Measurements from ENCODE around the gene STK11IP.

Gene STK11IP

GRCh38 chr2:219664944-219665343 is 67.3 kb downstream of the STK11IP start:
- Histone ChIP-seq H3K4me3 (replicated peaks; ENCODE audit: insufficient read depth, low read length) (no peak overlapping the region), H3K27ac (replicated peaks) (no peak overlapping the region), H3K27me3 (ENCODE audit: insufficient read depth, poor library complexity, severe bottlenecking) (peaks cover 2% of the 10 kb centered on the region)
- TF ChIP-seq CTCF (IDR thresholded peaks at IDR 0.05; ENCODE audit: insufficient read depth, low read length) (no peak), SPI1 (IDR thresholded peaks at IDR 0.05; ENCODE audit: borderline replicate concordance, low read depth) (no peak), GABPA (IDR thresholded peaks at IDR 0.05; ENCODE audit: low read depth) (no peak), POLR2AphosphoS5 (IDR thresholded peaks at IDR 0.05; ENCODE audit: low read depth) (no peak), REST (IDR thresholded peaks at IDR 0.05; ENCODE audit: insufficient replicate concordance, low read depth) (no peak)
- no peak for DNase-seq (ENCODE audit: low read depth in 1 of 2, low spot score in 1 of 2)

- no peak overlapping the region for H3K27ac ChIP-seq (replicated peaks)
- no peak for TF ChIP-seq POLR2AphosphoS5 (IDR thresholded peaks at IDR 0.05; ENCODE audit: low read depth)
Observed at GRCh38 chr2:219665926-219666325, 68.3 kb downstream of the STK11IP start.

More at GRCh38 chr2:219665926-219666325, 68.3 kb downstream of the STK11IP start:
- DNase-seq (ENCODE audit: low read depth in 1 of 2, low spot score in 1 of 2): no peak
- no peak overlapping the region for H3K4me3 ChIP-seq (replicated peaks; ENCODE audit: insufficient read depth, low read length)
- peaks cover 2% of the 10 kb centered on the region for H3K27me3 ChIP-seq (ENCODE audit: insufficient read depth, poor library complexity, severe bottlenecking)

Small RNA genes lying within 50 kb of the gene (microRNA-seq; reads per million reads assigned to microRNA genes)
- 2.1 reads per million for gene MIR3132
